Right lobe of liver (tissue), 4 donors: ENCODE measurements around the gene GNGT2.

Experiments
- CTCF ChIP-seq, 4 donors: fragments of 200-600 bp in 3 of 4; fragments of 450-650 bp in 1 of 4; IDR thresholded peaks; one replicate each; pipeline versions ENCODE4 v1.5.1 to v1.8.0; 2016 to 2022; ENCODE audit warnings: antibody characterized with exemption in 4 of 4, mild to moderate bottlenecking in 2 of 4
- POLR2A ChIP-seq: fragments of 450-650 bp; IDR thresholded peaks from one replicate; pipeline ENCODE4 v1.6.1; 2017; ENCODE audit warnings: antibody characterized with exemption, mild to moderate bottlenecking
- donor health status: DM: no; HTN: no; CAD: no.
- donor health status: DM: no; HTN: no; CAD: no.
- donor health status: DM: no; HTN: yes; CAD: no.

GRCh38 chr17:49216482-49216881 is 6.1 kb upstream of the GNGT2 start:
- TF ChIP-seq CTCF (IDR thresholded peaks at IDR 0.05): no peak
- TF ChIP-seq POLR2A: no peak
